ENCODE results near the gene PAX3. TPM values are rescaled to one million over a fixed set of nuclear protein-coding genes. Genes with fewer than 3 reads are reported as not detected.

Gene PAX3
- total and polyA plus RNA-seq, 9 donors = not detected

DNA sequence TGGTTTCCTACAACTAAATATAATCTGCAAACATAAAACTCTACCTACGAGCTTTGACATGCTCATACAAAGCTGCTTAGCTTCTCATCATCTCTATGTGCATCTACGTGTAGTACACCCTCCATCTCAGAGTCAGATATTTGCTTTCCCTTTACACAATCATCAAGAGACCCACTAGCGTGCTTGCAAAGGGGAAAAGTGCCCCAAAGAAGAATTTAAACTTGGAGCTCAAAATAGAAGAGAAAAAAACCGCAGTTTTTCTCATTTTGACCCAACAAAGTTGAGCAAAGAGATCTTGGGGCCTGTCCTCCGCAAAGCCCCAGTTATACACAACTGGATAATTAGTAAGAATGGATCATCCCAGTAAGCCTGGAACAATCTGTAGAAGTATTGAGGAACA, 104.1 kb downstream of the PAX3 start:
- no peak for DNase-seq
- no peaks in the 10 kb centered on the region for H3K36me3 ChIP-seq
- TF ChIP-seq POLR2A (IDR thresholded peaks at IDR 0.05) (no peak), EP300 (IDR thresholded peaks at IDR 0.05) (no peak)
- TF ChIP-seq, protein P1, sequence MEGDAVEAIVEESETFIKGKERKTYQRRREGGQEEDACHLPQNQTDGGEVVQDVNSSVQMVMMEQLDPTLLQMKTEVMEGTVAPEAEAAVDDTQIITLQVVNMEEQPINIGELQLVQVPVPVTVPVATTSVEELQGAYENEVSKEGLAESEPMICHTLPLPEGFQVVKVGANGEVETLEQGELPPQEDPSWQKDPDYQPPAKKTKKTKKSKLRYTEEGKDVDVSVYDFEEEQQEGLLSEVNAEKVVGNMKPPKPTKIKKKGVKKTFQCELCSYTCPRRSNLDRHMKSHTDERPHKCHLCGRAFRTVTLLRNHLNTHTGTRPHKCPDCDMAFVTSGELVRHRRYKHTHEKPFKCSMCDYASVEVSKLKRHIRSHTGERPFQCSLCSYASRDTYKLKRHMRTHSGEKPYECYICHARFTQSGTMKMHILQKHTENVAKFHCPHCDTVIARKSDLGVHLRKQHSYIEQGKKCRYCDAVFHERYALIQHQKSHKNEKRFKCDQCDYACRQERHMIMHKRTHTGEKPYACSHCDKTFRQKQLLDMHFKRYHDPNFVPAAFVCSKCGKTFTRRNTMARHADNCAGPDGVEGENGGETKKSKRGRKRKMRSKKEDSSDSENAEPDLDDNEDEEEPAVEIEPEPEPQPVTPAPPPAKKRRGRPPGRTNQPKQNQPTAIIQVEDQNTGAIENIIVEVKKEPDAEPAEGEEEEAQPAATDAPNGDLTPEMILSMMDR (IDR thresholded peaks at IDR 0.05) = no peak
- no peak overlapping the region for H3K27ac ChIP-seq
- H3K4me1 ChIP-seq (ENCODE audit: insufficient read depth) = no peaks in the 10 kb centered on the region
- WGBS, 3 donors = 71 to 81% (median 73%) methylated on average over 5 of the region's 5 CpGs
- no peaks in the 10 kb centered on the region for H3K27me3 ChIP-seq
- no peaks in the 10 kb centered on the region for H3K9me3 ChIP-seq
- intact Hi-C loops (cut with DNase I) = no loop called here
- H3K4me3 ChIP-seq = no peak overlapping the region

GRCh38 chr2:222193328-222193983, 105.3 kb downstream of the PAX3 start:
- 40 to 51% (median 48%) methylated on average over 5 of the region's 5 CpGs for WGBS, 3 donors

DNA sequence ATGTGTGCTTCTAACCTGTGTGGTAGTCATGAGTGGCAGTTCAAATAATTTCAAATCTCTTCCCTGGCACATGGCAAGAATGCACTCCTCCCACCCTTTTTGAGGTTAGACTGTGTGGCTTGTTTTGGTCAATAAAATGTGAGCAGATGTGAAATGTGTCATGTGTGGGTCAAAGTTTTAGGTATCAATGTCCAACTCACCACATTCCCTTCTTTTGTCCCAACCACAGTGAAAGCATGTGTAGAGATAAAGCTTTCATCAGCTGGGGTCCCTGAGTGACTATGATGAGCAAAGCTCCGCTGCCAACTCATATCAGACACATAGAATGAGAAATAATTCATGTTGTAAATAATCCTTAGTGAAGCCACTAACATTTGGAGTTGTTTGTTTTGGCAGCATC, 118.2 kb downstream of the PAX3 start:
- H3K27ac ChIP-seq = no peak overlapping the region
- no peaks in the 10 kb centered on the region for H3K36me3 ChIP-seq
- H3K4me3 ChIP-seq = no peak overlapping the region
- no peaks in the 10 kb centered on the region for H3K4me1 ChIP-seq (ENCODE audit: insufficient read depth)
- H3K27me3 ChIP-seq = no peaks in the 10 kb centered on the region
- no peak for DNase-seq
- intact Hi-C loops (cut with DNase I) = no loop called here
- no peaks in the 10 kb centered on the region for H3K9me3 ChIP-seq
- no peak for TF ChIP-seq EP300 (IDR thresholded peaks at IDR 0.05)
- TF ChIP-seq POLR2A (IDR thresholded peaks at IDR 0.05) = no peak
- TF ChIP-seq, protein P1 (IDR thresholded peaks at IDR 0.05) = no peak
- 40 to 65% (median 59%) methylated on average over 1 of the region's 1 CpG for WGBS, 3 donors

More at GRCh38 chr2:222193328-222193983, 105.3 kb downstream of the PAX3 start:
- Histone ChIP-seq H3K4me3 (no peak overlapping the region), H3K27ac (no peak overlapping the region), H3K4me1 (ENCODE audit: insufficient read depth) (no peaks in the 10 kb centered on the region), H3K9me3 (no peaks in the 10 kb centered on the region), H3K27me3 (no peaks in the 10 kb centered on the region), H3K36me3 (no peaks in the 10 kb centered on the region)
- intact Hi-C loops (cut with DNase I) = no loop called here
- no peak for DNase-seq
- TF ChIP-seq, protein P1 (IDR thresholded peaks at IDR 0.05) = no peak
- TF ChIP-seq EP300 (IDR thresholded peaks at IDR 0.05) = no peak

DNA sequence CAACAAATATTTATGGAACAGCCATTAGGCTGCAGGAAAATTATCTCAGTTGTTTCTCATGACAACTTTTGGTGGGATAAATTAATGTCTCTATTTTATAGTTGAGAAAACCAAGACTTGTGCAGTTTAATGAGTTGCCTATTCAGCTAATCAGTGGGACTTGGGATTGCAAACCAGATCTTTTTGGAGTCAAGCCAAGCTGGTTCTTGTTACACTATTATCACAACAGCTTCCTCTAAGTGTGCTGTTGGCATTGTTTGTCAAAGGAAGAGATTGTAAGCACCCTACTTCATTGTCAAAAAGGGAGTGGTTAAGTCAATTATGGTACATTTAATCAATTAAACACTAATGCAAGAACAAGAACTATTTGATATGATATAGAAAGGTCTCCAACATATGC, 119.2 kb downstream of the PAX3 start:
- no peak for DNase-seq
- Histone ChIP-seq H3K27ac (no peak overlapping the region), H3K36me3 (no peaks in the 10 kb centered on the region), H3K9me3 (no peaks in the 10 kb centered on the region), H3K4me1 (ENCODE audit: insufficient read depth) (no peaks in the 10 kb centered on the region), H3K4me3 (no peak overlapping the region), H3K27me3 (no peaks in the 10 kb centered on the region)
- intact Hi-C loops (cut with DNase I) = no loop called here
- TF ChIP-seq POLR2A (IDR thresholded peaks at IDR 0.05) = no peak
- TF ChIP-seq, protein P1 (IDR thresholded peaks at IDR 0.05) = no peak
- TF ChIP-seq EP300 (IDR thresholded peaks at IDR 0.05) = no peak
